Thymus (tissue), 14 donors: ENCODE measurements around the gene MYADML2. TPM values are rescaled to one million over a fixed set of nuclear protein-coding genes. Genes with fewer than 3 reads are reported as not detected.
A peak's percentile ranks its signal among the peaks of the same experiment; 100 is the strongest.

Experiments
- DNase-seq, 9 donors: peaks; one replicate each; pipeline ENCODE4 v3.0.0-alpha.2; 2013; ENCODE audit warnings: low spot score in 9 of 9, low read depth in 6 of 9, missing footprints in 1 of 9
- H3K27ac ChIP-seq, 2 donors: one replicate each; pipeline ENCODE4 v1.5.1; 2013; ENCODE audit warnings: control low read depth in 1 of 2, low read depth in 1 of 2, low read length in 1 of 2, mild to moderate bottlenecking in 1 of 2, moderate library complexity in 1 of 2
- H3K27me3 ChIP-seq, 2 donors: one replicate each; pipeline ENCODE4 v1.5.1; 2013; ENCODE audit warnings: low read length in 1 of 2; ENCODE audit not compliant: control insufficient read depth in 2 of 2, insufficient read depth in 1 of 2
- H3K36me3 ChIP-seq, 2 donors: one replicate each; pipeline ENCODE4 v1.5.1; 2013; ENCODE audit warnings: low read length in 1 of 2, mild to moderate bottlenecking in 1 of 2, moderate library complexity in 1 of 2; ENCODE audit not compliant: control insufficient read depth in 2 of 2, insufficient read depth in 2 of 2
- H3K4me1 ChIP-seq, 2 donors: one replicate each; pipeline ENCODE4 v1.5.1; 2013; ENCODE audit warnings: low read length in 2 of 2; ENCODE audit not compliant: control insufficient read depth in 2 of 2, insufficient read depth in 2 of 2
- H3K4me3 ChIP-seq, 2 donors: one replicate each; pipeline ENCODE4 v1.5.1; 2013; ENCODE audit warnings: low read length in 2 of 2, control low read depth in 1 of 2, mild to moderate bottlenecking in 1 of 2
- H3K9me3 ChIP-seq, 2 donors: one replicate each; pipeline ENCODE4 v1.5.1; 2013; ENCODE audit warnings: low read length in 1 of 2, mild to moderate bottlenecking in 1 of 2; ENCODE audit not compliant: control insufficient read depth in 2 of 2, insufficient read depth in 1 of 2
- WGBS: extraction: QIAGEN DNeasy Blood & Tissue Kit; methylation state at CpG from one replicate; pipeline ENCODE4 v1.1.7; 2013; 5-methylcytosine and 5-hydroxymethylcytosine counted together
- long read RNA-seq, 10 donors: transcript quantifications; one replicate each; lab custom pipeline, GENCODE V29; 2026
- polyA plus RNA-seq: library from polyadenylated mRNA; stranded (reverse); fragments of 200-250 nt; gene quantifications from one replicate; pipeline ENCODE4 v1.2.3, GENCODE V29; 2013
- total RNA-seq: library from RNA; stranded (reverse); fragments of 120-200 nt; gene quantifications from one replicate; pipeline ENCODE4 v1.2.4, GENCODE V29; 2013
- donor health status: healthy.

Gene MYADML2
- total RNA-seq (0.05 TPM), polyA plus RNA-seq (0.07 TPM)
- long read RNA-seq, donor 1: 0 reads
- long read RNA-seq, donor 2: 0 reads
- long read RNA-seq, donor 3: 0 reads
- long read RNA-seq, donor 4: 0 reads
- long read RNA-seq, donor 5: 0 reads
- long read RNA-seq, donor 6: 0 reads
- long read RNA-seq, donor 7: 0 reads
- long read RNA-seq, donor 8: 0 reads
- long read RNA-seq, donor 9: 0 reads
- long read RNA-seq, donor 10: 0 reads

- DNase-seq: no peak
Measured at GRCh38 chr17:81947189-81947588, at the start of gene MYADML2. Gene MYADML2 (minus strand): TSS chr17:81947233. CDS start chr17:81941741, 5,492 bp downstream.

GRCh38 chr17:81996232-81996756 is 49.3 kb upstream of the MYADML2 start:
- no peak overlapping the region for H3K4me3 ChIP-seq
- peaks cover 0 to 17% of the 10 kb centered on the region in 2 donors for H3K4me1 ChIP-seq
- WGBS: 97% methylated on average over 28 of the region's 28 CpGs

More at GRCh38 chr17:81947189-81947588, at the start of gene MYADML2:
- H3K4me1 ChIP-seq: peaks cover 0 to 2% of the 10 kb centered on the region in 2 donors
- H3K27me3 ChIP-seq: peaks cover under 1 to 36% of the 10 kb centered on the region in 2 donors
- 95% methylated on average over 13 of the region's 13 CpGs for WGBS
- H3K27ac ChIP-seq: no peak within 1 kb of the TSS
- no peak within 1 kb of the TSS for H3K4me3 ChIP-seq
- no peaks in the 10 kb centered on the region for H3K9me3 ChIP-seq
- H3K36me3 ChIP-seq: no peaks in the 10 kb centered on the region

GRCh38 chr17:81995463-81996231 is 48.6 kb upstream of the MYADML2 start:
- no peaks in the 10 kb centered on the region for H3K27me3 ChIP-seq
- DNase-seq: no peak
- H3K36me3 ChIP-seq: peaks cover 11 to 21% of the 10 kb centered on the region in 2 donors
- peaks cover 0 to 8% of the 10 kb centered on the region in 2 donors for H3K9me3 ChIP-seq
- peaks cover 0 to 17% of the 10 kb centered on the region in 2 donors for H3K4me1 ChIP-seq
- H3K27ac ChIP-seq: no peak overlapping the region
- H3K4me3 ChIP-seq: no peak overlapping the region
- 98% methylated on average over 29 of the region's 29 CpGs for WGBS

More at GRCh38 chr17:81996232-81996756, 49.3 kb upstream of the MYADML2 start:
- H3K27ac ChIP-seq: no peak overlapping the region
- peaks cover 0 to 6% of the 10 kb centered on the region in 2 donors for H3K9me3 ChIP-seq
- H3K27me3 ChIP-seq: no peaks in the 10 kb centered on the region
- peaks cover 10 to 15% of the 10 kb centered on the region in 2 donors for H3K36me3 ChIP-seq
- DNase-seq: no peak

GRCh38 chr17:81994593-81995462 is 47.8 kb upstream of the MYADML2 start:
- Histone ChIP-seq H3K4me1 (peaks cover 0 to 17% of the 10 kb centered on the region in 2 donors), H3K27me3 (no peaks in the 10 kb centered on the region), H3K4me3 (no peak overlapping the region), H3K9me3 (peaks cover 0 to 14% of the 10 kb centered on the region in 2 donors), H3K36me3 (peaks cover 16 to 24% of the 10 kb centered on the region in 2 donors), H3K27ac (no peak overlapping the region)
- 96% methylated on average over 39 of the region's 39 CpGs for WGBS
- DNase-seq: no peak

- no peak for DNase-seq
- H3K27me3 ChIP-seq: no peaks in the 10 kb centered on the region
- peaks cover 0 to 20% of the 10 kb centered on the region in 2 donors for H3K9me3 ChIP-seq
- peak overlapping the region in 1 of 2 donors; percentile 18 for H3K27ac ChIP-seq
- H3K4me1 ChIP-seq: peaks cover 0 to 17% of the 10 kb centered on the region in 2 donors
- no peak overlapping the region for H3K4me3 ChIP-seq
- H3K36me3 ChIP-seq: peaks cover 16 to 23% of the 10 kb centered on the region in 2 donors
- WGBS: 98% methylated on average over 37 of the region's 37 CpGs
Measured at GRCh38 chr17:81993729-81994592, 46.9 kb upstream of the MYADML2 start.

GRCh38 chr17:81992306-81993102 is 45.5 kb upstream of the MYADML2 start:
- Histone ChIP-seq H3K4me3 (no peak overlapping the region), H3K9me3 (peaks cover 0 to 20% of the 10 kb centered on the region in 2 donors), H3K27me3 (no peaks in the 10 kb centered on the region), H3K36me3 (peaks cover 16 to 25% of the 10 kb centered on the region in 2 donors), H3K4me1 (peaks cover 0 to 17% of the 10 kb centered on the region in 2 donors), H3K27ac (peak overlapping the region in 1 of 2 donors; percentile 40)
- no peak for DNase-seq
- WGBS: 96% methylated on average over 31 of the region's 31 CpGs

GRCh38 chr17:81991684-81992305 is 44.8 kb upstream of the MYADML2 start:
- 94% methylated on average over 31 of the region's 31 CpGs for WGBS
- Histone ChIP-seq H3K4me1 (peaks cover 0 to 17% of the 10 kb centered on the region in 2 donors), H3K9me3 (peaks cover 0 to 20% of the 10 kb centered on the region in 2 donors), H3K27ac (peak overlapping the region in 1 of 2 donors; percentile 26), H3K4me3 (no peak overlapping the region), H3K27me3 (no peaks in the 10 kb centered on the region), H3K36me3 (peaks cover 11 to 22% of the 10 kb centered on the region in 2 donors)
- DNase-seq: peak in 1 of 9 donors; percentile 43
